SK-N-MC (cell line): ENCODE measurements around the gene AFF4.

ENCODE experiments used
- EZH2 ChIP-seq: fragments of 200-600 bp; sonication (generic); IDR thresholded peaks from one replicate; pipeline ENCODE4 v1.6.1; 2017; ENCODE audit warnings: antibody characterized with exemption
- FOXP2 ChIP-seq: optimal IDR thresholded peaks from 2 replicates; pipeline ENCODE3; 2011; ENCODE audit warnings: mild to moderate bottlenecking, moderate library complexity; ENCODE audit not compliant: insufficient read depth; ENCODE audit errors: extremely low read length, control extremely low read depth
- POLR2AphosphoS5 ChIP-seq: IDR thresholded peaks from 2 replicates; pipeline ENCODE4 v1.6.1; 2012; ENCODE audit warnings: mild to moderate bottlenecking, low read depth, low read length, borderline replicate concordance

GRCh38 chr5:132850066-132850465 lies 113.4 kb downstream of the AFF4 start:
- TF ChIP-seq POLR2AphosphoS5 (no peak), EZH2 (no peak), FOXP2 (no peak)
